Occipital lobe (tissue), 2 donors: ENCODE data around the gene MAGEB1. TPM values are rescaled to one million over a fixed set of nuclear protein-coding genes. Genes with fewer than 3 reads are reported as not detected.

Source experiments
- DNase-seq: peaks from one replicate; lab custom pipeline; 2025; lab: John Stamatoyannopoulos, UW
- total RNA-seq: library from RNA; depleted of rRNA; stranded (reverse); fragments of >200 nt; gene quantifications from one replicate; pipeline ENCODE4 v1.2.3, GENCODE V29; 2014

Gene MAGEB1
- total RNA-seq, 1 donor from 2014 or later, result not detected

- no peak for DNase-seq
Measured at GRCh38 chrX:30296408-30297254, 49.7 kb downstream of the MAGEB1 start.

DNA sequence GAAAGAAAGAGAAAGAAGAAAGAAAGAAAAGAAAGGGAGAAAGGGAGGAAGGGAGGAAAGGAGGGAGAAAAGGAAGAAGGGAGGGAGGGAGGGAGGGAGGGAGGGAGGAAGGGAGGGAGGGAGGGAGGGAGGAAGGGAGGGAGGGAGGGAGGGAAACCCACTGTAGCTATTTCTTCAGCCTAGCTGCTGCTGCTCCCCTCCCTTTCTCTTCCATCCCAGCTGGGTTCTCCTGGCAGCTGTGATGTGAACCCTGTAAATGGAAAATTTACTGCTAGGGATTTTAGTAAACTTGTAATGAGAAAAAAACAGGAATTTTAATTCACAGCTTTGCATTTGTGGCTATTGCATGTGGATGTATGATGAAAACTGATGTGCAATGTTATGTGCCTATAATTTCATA is 54.3 kb downstream of the MAGEB1 start:
- DNase-seq, result no peak

Other genes starting within 250 kb of the MAGEB1 start
- gene MAGEB2, start 31.6 kb upstream of the MAGEB1 start, total RNA-seq, result not detected
- not detected for gene MAGEB3, start 16.5 kb upstream of the MAGEB1 start, total RNA-seq
- not detected for gene MAGEB4, start 5.1 kb upstream of the MAGEB1 start, total RNA-seq
- 0.31 TPM for gene NR0B1, start 62.2 kb downstream of the MAGEB1 start, total RNA-seq